RWPE2 (cell line): ENCODE data around the gene DCAF16.

ENCODE experiments used
- ATAC-seq: fragments of 200-7000 bp; cut with Tn5 transposase; 3 replicates; pipeline ENCODE4 v1.9.1; 2021; ENCODE audit warnings: low read depth
- DNase-seq: peaks from one replicate; pipeline ENCODE4 v3.0.0-alpha.2; 2020; ENCODE audit warnings: low spot score
- H3K27ac ChIP-seq: fragments of 450-650 bp; 2 replicates; pipeline ENCODE4 v1.5.1; 2017; ENCODE audit warnings: mild to moderate bottlenecking; ENCODE audit not compliant: poor library complexity, severe bottlenecking
- H3K27me3 ChIP-seq: fragments of 250-450 bp; sonication (Bioruptor Pico); 2 replicates; pipeline ENCODE4 v1.5.1; 2021; ENCODE audit warnings: mild to moderate bottlenecking, moderate library complexity; ENCODE audit not compliant: insufficient read depth, poor library complexity, severe bottlenecking
- H3K36me3 ChIP-seq: fragments of 250-450 bp; sonication (Bioruptor Pico); 2 replicates; pipeline ENCODE4 v1.5.1; 2020; ENCODE audit warnings: low read depth, mild to moderate bottlenecking, moderate library complexity
- H3K4me1 ChIP-seq: fragments of 250-450 bp; sonication (Bioruptor Pico); 2 replicates; pipeline ENCODE4 v1.5.1; 2021; ENCODE audit warnings: mild to moderate bottlenecking, moderate library complexity; ENCODE audit not compliant: insufficient read depth, poor library complexity, severe bottlenecking
- H3K4me3 ChIP-seq: fragments of 250-450 bp; sonication (Bioruptor Pico); 2 replicates; pipeline ENCODE4 v1.5.1; 2021; ENCODE audit warnings: mild to moderate bottlenecking, moderate library complexity; ENCODE audit not compliant: severe bottlenecking
- H3K9me3 ChIP-seq: fragments of 250-450 bp; sonication (Bioruptor Pico); 2 replicates; pipeline ENCODE4 v1.5.1; 2021; ENCODE audit warnings: mild to moderate bottlenecking, moderate library complexity; ENCODE audit not compliant: severe bottlenecking
- TF ChIP-seq, protein P1 (sequence below): fragments of 450-650 bp; IDR thresholded peaks from one replicate; pipeline ENCODE4 v1.5.1; 2017; ENCODE audit warnings: mild to moderate bottlenecking, moderate library complexity; ENCODE audit not compliant: poor library complexity, severe bottlenecking

DCAF16 gene

GRCh38 chr4:17778431-17778830 is 32.1 kb downstream of the DCAF16 start:
- no peak overlapping the region for H3K27ac ChIP-seq
- DNase-seq = no peak
- no peaks in the 10 kb centered on the region for H3K4me1 ChIP-seq
- no peak overlapping the region for H3K4me3 ChIP-seq
- ATAC-seq = no peak
- H3K36me3 ChIP-seq = no peaks in the 10 kb centered on the region
- H3K9me3 ChIP-seq = no peaks in the 10 kb centered on the region
- peaks cover 35% of the 10 kb centered on the region for H3K27me3 ChIP-seq
- TF ChIP-seq, protein P1, sequence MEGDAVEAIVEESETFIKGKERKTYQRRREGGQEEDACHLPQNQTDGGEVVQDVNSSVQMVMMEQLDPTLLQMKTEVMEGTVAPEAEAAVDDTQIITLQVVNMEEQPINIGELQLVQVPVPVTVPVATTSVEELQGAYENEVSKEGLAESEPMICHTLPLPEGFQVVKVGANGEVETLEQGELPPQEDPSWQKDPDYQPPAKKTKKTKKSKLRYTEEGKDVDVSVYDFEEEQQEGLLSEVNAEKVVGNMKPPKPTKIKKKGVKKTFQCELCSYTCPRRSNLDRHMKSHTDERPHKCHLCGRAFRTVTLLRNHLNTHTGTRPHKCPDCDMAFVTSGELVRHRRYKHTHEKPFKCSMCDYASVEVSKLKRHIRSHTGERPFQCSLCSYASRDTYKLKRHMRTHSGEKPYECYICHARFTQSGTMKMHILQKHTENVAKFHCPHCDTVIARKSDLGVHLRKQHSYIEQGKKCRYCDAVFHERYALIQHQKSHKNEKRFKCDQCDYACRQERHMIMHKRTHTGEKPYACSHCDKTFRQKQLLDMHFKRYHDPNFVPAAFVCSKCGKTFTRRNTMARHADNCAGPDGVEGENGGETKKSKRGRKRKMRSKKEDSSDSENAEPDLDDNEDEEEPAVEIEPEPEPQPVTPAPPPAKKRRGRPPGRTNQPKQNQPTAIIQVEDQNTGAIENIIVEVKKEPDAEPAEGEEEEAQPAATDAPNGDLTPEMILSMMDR = no peak

GRCh38 chr4:17773135-17773698 is 37.3 kb downstream of the DCAF16 start:
- Histone ChIP-seq H3K36me3 (no peaks in the 10 kb centered on the region), H3K27ac (no peak overlapping the region), H3K4me3 (no peak overlapping the region), H3K4me1 (peaks cover 3% of the 10 kb centered on the region), H3K9me3 (no peaks in the 10 kb centered on the region), H3K27me3 (no peaks in the 10 kb centered on the region)
- no peak for DNase-seq
- TF ChIP-seq, protein P1 = no peak
- no peak for ATAC-seq

DNA sequence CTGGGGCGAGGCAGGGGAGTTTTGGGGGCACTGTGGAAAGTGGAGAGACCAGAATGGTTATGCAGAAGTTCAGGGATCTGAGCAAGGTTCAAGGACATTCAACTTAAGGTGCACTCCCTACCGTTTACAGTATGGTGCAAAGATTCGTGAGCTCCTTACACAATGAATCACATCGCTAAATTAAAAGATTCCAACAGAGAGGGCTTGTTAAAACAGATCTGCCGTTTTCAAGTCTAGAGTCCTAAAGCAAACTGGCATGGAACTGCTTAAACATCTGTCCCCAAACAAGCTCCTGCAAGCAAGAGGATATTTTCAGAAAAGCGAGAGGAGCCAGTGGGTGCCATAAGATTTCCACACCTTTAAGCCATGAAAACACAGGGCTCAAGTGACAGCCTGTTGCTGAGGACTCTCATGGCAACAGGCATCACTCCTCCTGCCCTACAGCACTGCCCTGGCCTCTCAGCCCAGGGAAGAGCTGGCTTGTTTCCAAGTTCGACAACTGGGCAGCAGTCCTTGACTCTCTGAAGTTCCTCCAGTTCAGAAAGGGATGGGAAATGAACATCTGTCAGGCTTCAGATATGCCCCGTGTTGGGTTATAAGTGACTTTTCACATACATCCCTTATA is 39.2 kb downstream of the DCAF16 start:
- Histone ChIP-seq H3K27ac (no peak overlapping the region), H3K4me3 (no peak overlapping the region), H3K9me3 (no peaks in the 10 kb centered on the region), H3K4me1 (peaks cover 3% of the 10 kb centered on the region), H3K27me3 (no peaks in the 10 kb centered on the region), H3K36me3 (no peaks in the 10 kb centered on the region)
- ATAC-seq = no peak
- no peak for DNase-seq
- TF ChIP-seq, protein P1 = no peak

GRCh38 chr4:17770845-17771244 is 39.7 kb downstream of the DCAF16 start:
- no peak overlapping the region for H3K4me3 ChIP-seq
- H3K27ac ChIP-seq = no peak overlapping the region
- DNase-seq (no peak), ATAC-seq (no peak)
- no peaks in the 10 kb centered on the region for H3K36me3 ChIP-seq
- no peaks in the 10 kb centered on the region for H3K9me3 ChIP-seq
- TF ChIP-seq, protein P1 = no peak
- H3K4me1 ChIP-seq = peaks cover 3% of the 10 kb centered on the region
- no peaks in the 10 kb centered on the region for H3K27me3 ChIP-seq
